AG04450 (cell line): ENCODE results near the gene FAIM2. TPM values are rescaled to one million over a fixed set of nuclear protein-coding genes. Genes with fewer than 3 reads are reported as not detected.

ENCODE experiments used
- CTCF ChIA-PET: fragments of 300-600, 350-600 bp; formaldehyde crosslinking; extraction: SDS; loops from one replicate; lab custom pipeline; 2022; ENCODE audit warnings: antibody characterized with exemption, inconsistent platforms; lab: Charles Lee
- POLR2A ChIA-PET: fragments of 350-600 bp; formaldehyde crosslinking; extraction: SDS; loops from one replicate; lab custom pipeline; 2021; ENCODE audit warnings: antibody characterized with exemption, inconsistent platforms; lab: Yijun Ruan, JAX
- DNase-seq: peaks from one replicate; pipeline ENCODE4 v3.0.0-alpha.2; 2011; ENCODE audit warnings: low read depth, low spot score
- H3K27ac ChIP-seq: one replicate; pipeline ENCODE4 v1.5.1; 2012; ENCODE audit warnings: low read depth, low read length, control low read depth
- H3K27me3 ChIP-seq: one replicate; pipeline ENCODE4 v1.6.0; 2012; ENCODE audit warnings: low read length; ENCODE audit not compliant: control insufficient read depth, insufficient read depth
- H3K4me3 ChIP-seq: 2 replicates; pipeline ENCODE4 v1.5.1; 2011; ENCODE audit warnings: mild to moderate bottlenecking, low read depth, low read length, control low read depth
- H3K9me3 ChIP-seq: 2 replicates; pipeline ENCODE4 v1.5.1; 2012; ENCODE audit warnings: low read length; ENCODE audit not compliant: control insufficient read depth, insufficient read depth
- CTCF ChIP-seq: IDR thresholded peaks from 2 replicates; pipeline ENCODE4 v1.5.1; 2011; ENCODE audit warnings: low read depth, low read length, control low read depth, inconsistent platforms
- polyA plus RNA-seq: library from polyadenylated mRNA; depleted of rRNA; stranded (reverse); fragments of >200 nt; gene quantifications from 2 replicates; pipeline ENCODE4 v1.2.3, GENCODE V29; 2011

Gene FAIM2
- polyA plus RNA-seq, 1 experiment = 5.9 TPM

GRCh38 chr12:49939307-49939706 lies 35.6 kb upstream of the FAIM2 start:
- Histone ChIP-seq H3K27me3 (peaks cover 4% of the 10 kb centered on the region), H3K4me3 (no peak overlapping the region), H3K9me3 (no peaks in the 10 kb centered on the region), H3K27ac (no peak overlapping the region)
- TF ChIP-seq CTCF = no peak
- POLR2A ChIA-PET = interaction anchor here (0.7 kb wide), 1 partner anchor 30 kb away, joined by 4 read pairs; no protein-coding TSS in a partner anchor
- CTCF ChIA-PET = no interaction called here
- DNase-seq = no peak

- Histone ChIP-seq H3K9me3 (no peaks in the 10 kb centered on the region), H3K27me3 (no peaks in the 10 kb centered on the region), H3K4me3 (no peak overlapping the region), H3K27ac (no peak overlapping the region)
- POLR2A ChIA-PET = interaction anchor here (0.8 kb wide), 1 partner anchor 196 kb away, joined by 3 read pairs; the partner anchor contains the start of gene TMBIM6
- CTCF ChIA-PET = interaction anchor here (0.8 to 2.8 kb wide), 2 partner anchors 8 to 10 kb away, joined by 3 to 30 read pairs; no protein-coding TSS in a partner anchor
- TF ChIP-seq CTCF = no peak
- no peak for DNase-seq
Observed at GRCh38 chr12:49937639-49938300, 34.1 kb upstream of the FAIM2 start.

- CTCF ChIA-PET = interaction anchor here (2.8 kb wide), 1 partner anchor 9 kb away, joined by 30 read pairs; no protein-coding TSS in a partner anchor
Observed at GRCh38 chr12:49936925-49937324, 33.2 kb upstream of the FAIM2 start.

GRCh38 chr12:49934505-49934904 lies 30.8 kb upstream of the FAIM2 start:
- no peaks in the 10 kb centered on the region for H3K9me3 ChIP-seq
- POLR2A ChIA-PET = no interaction called here
- DNase-seq = no peak

More at GRCh38 chr12:49936925-49937324, 33.2 kb upstream of the FAIM2 start:
- Histone ChIP-seq H3K27ac (no peak overlapping the region), H3K27me3 (no peaks in the 10 kb centered on the region), H3K4me3 (no peak overlapping the region), H3K9me3 (no peaks in the 10 kb centered on the region)
- no peak for TF ChIP-seq CTCF
- no peak for DNase-seq
- POLR2A ChIA-PET = interaction anchor here (0.8 kb wide), 1 partner anchor 196 kb away, joined by 3 read pairs; the partner anchor contains the start of gene TMBIM6

More at GRCh38 chr12:49934505-49934904, 30.8 kb upstream of the FAIM2 start:
- H3K4me3 ChIP-seq = no peak overlapping the region
- no peak for TF ChIP-seq CTCF
- H3K27ac ChIP-seq = no peak overlapping the region
- no peaks in the 10 kb centered on the region for H3K27me3 ChIP-seq
- CTCF ChIA-PET = interaction anchor here (0.9 to 4.5 kb wide), 2 partner anchors 11 to 32 kb away, joined by 4 to 48 read pairs; no protein-coding TSS in a partner anchor
